Measurements from ENCODE around the gene CFAP20DC. TPM values are rescaled to one million over a fixed set of nuclear protein-coding genes. Genes with fewer than 3 reads are reported as not detected.
"Not testable (repeated sequence)": the region's sequence is repeated elsewhere in the genome, so short reads cannot be mapped to it uniquely, and the experiment has no call there.

Gene CFAP20DC
- total RNA-seq, 1 donor from 2014 or later, result 8.2 TPM

- DNase-seq (ENCODE audit: low read depth), result no peak
- TF ChIP-seq, protein P1, sequence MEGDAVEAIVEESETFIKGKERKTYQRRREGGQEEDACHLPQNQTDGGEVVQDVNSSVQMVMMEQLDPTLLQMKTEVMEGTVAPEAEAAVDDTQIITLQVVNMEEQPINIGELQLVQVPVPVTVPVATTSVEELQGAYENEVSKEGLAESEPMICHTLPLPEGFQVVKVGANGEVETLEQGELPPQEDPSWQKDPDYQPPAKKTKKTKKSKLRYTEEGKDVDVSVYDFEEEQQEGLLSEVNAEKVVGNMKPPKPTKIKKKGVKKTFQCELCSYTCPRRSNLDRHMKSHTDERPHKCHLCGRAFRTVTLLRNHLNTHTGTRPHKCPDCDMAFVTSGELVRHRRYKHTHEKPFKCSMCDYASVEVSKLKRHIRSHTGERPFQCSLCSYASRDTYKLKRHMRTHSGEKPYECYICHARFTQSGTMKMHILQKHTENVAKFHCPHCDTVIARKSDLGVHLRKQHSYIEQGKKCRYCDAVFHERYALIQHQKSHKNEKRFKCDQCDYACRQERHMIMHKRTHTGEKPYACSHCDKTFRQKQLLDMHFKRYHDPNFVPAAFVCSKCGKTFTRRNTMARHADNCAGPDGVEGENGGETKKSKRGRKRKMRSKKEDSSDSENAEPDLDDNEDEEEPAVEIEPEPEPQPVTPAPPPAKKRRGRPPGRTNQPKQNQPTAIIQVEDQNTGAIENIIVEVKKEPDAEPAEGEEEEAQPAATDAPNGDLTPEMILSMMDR (IDR thresholded peaks at IDR 0.05; ENCODE audit: insufficient read depth, low read length, poor library complexity, severe bottlenecking), result no peak
- H3K36me3 ChIP-seq (ENCODE audit: control insufficient read depth, insufficient read depth, low read length), result no peaks in the 10 kb centered on the region
- H3K27me3 ChIP-seq (ENCODE audit: control insufficient read depth, insufficient read depth, low read length), result no peaks in the 10 kb centered on the region
- no peak overlapping the region for H3K4me3 ChIP-seq (ENCODE audit: low read depth, low read length)
Observed at GRCh38 chr3:58833491-58833890, 216.3 kb downstream of the CFAP20DC start.

- Histone ChIP-seq H3K4me3 (ENCODE audit: low read depth, low read length) (no peak overlapping the region), H3K36me3 (ENCODE audit: control insufficient read depth, insufficient read depth, low read length) (no peaks in the 10 kb centered on the region), H3K27me3 (ENCODE audit: control insufficient read depth, insufficient read depth, low read length) (no peaks in the 10 kb centered on the region)
- TF ChIP-seq, protein P1 (IDR thresholded peaks at IDR 0.05; ENCODE audit: insufficient read depth, low read length, poor library complexity, severe bottlenecking), result no peak
- DNase-seq (ENCODE audit: low read depth), result no peak
Observed at GRCh38 chr3:58829321-58830000, 220.4 kb downstream of the CFAP20DC start.

- Histone ChIP-seq H3K36me3 (ENCODE audit: control insufficient read depth, insufficient read depth, low read length) (no peaks in the 10 kb centered on the region), H3K4me3 (ENCODE audit: low read depth, low read length) (no peak overlapping the region), H3K27me3 (ENCODE audit: control insufficient read depth, insufficient read depth, low read length) (no peaks in the 10 kb centered on the region)
- no peak for DNase-seq (ENCODE audit: low read depth)
- TF ChIP-seq, protein P1 (IDR thresholded peaks at IDR 0.05; ENCODE audit: insufficient read depth, low read length, poor library complexity, severe bottlenecking), result no peak
Observed at GRCh38 chr3:58824777-58825176, 225.0 kb downstream of the CFAP20DC start.

DNA sequence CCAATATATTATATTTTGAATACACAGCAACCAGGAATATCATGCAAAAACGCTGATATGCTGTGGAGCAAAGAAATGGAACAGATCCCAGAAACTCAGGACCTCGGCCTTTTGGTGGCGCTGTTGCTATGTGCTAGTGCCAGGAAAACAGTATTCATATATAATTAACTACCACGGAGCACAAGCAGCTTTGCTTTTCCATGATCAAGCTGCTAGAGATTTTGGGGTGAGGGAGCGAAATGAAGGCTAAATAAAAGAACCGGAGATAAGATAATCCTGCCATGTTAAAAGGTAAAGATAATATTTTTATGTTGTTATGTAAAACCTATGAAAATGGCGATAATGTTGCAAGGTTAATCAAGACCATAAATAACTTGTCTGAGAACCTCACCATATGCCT is 225.5 kb downstream of the CFAP20DC start:
- TF ChIP-seq, protein P1 (IDR thresholded peaks at IDR 0.05; ENCODE audit: insufficient read depth, low read length, poor library complexity, severe bottlenecking), result peak; percentile 80
- Histone ChIP-seq H3K27me3 (ENCODE audit: control insufficient read depth, insufficient read depth, low read length) (no peaks in the 10 kb centered on the region), H3K4me3 (ENCODE audit: low read depth, low read length) (no peak overlapping the region), H3K36me3 (ENCODE audit: control insufficient read depth, insufficient read depth, low read length) (no peaks in the 10 kb centered on the region)
- peak; percentile 19 for DNase-seq (ENCODE audit: low read depth)

GRCh38 chr3:58806551-58807244 is 243.1 kb downstream of the CFAP20DC start:
- not testable (repeated sequence) for H3K27me3 ChIP-seq (ENCODE audit: control insufficient read depth, insufficient read depth, low read length); H3K36me3 ChIP-seq (ENCODE audit: control insufficient read depth, insufficient read depth, low read length); H3K4me3 ChIP-seq (ENCODE audit: low read depth, low read length); DNase-seq (ENCODE audit: low read depth)

- H3K4me3 ChIP-seq (ENCODE audit: low read depth, low read length), result no peak overlapping the region
- H3K36me3 ChIP-seq (ENCODE audit: control insufficient read depth, insufficient read depth, low read length), result no peaks in the 10 kb centered on the region
- DNase-seq (ENCODE audit: low read depth), result no peak
- H3K27me3 ChIP-seq (ENCODE audit: control insufficient read depth, insufficient read depth, low read length), result no peaks in the 10 kb centered on the region
- TF ChIP-seq, protein P1 (IDR thresholded peaks at IDR 0.05; ENCODE audit: insufficient read depth, low read length, poor library complexity, severe bottlenecking), result no peak
Observed at GRCh38 chr3:58804914-58805313, 244.9 kb downstream of the CFAP20DC start.
